GM10847 (cell line): ENCODE results near the gene TRAPPC13.

Source experiments
- POLR2A ChIP-seq: IDR thresholded peaks from 2 replicates; pipeline ENCODE4 v1.6.1; 2011; ENCODE audit not compliant: insufficient read length; ENCODE audit errors: extremely low read depth

TRAPPC13 gene

GRCh38 chr5:65624571-65625555, at the start of gene TRAPPC13, which contains the start of gene SHLD3:
Gene TRAPPC13 (plus strand): TSS chr5:65625027. CDS start chr5:65625061, 34 bp downstream.
Gene SHLD3 (plus strand): TSS chr5:65625027. CDS start chr5:65629588, 4,561 bp downstream.
- TF ChIP-seq POLR2A, result no peak

GRCh38 chr5:65577141-65577540, 47.7 kb upstream of the TRAPPC13 start:
- no peak for TF ChIP-seq POLR2A

- TF ChIP-seq POLR2A, result no peak
Measured at GRCh38 chr5:65588694-65589093, 36.1 kb upstream of the TRAPPC13 start.

GRCh38 chr5:65611524-65611923, 13.3 kb upstream of the TRAPPC13 start:
- TF ChIP-seq POLR2A, result no peak

- TF ChIP-seq POLR2A, result no peak
Measured at GRCh38 chr5:65612298-65612907, 12.4 kb upstream of the TRAPPC13 start.

GRCh38 chr5:65620021-65620420, 4.8 kb upstream of the TRAPPC13 start:
- no peak for TF ChIP-seq POLR2A

GRCh38 chr5:65623482-65623881, 1.3 kb upstream of the TRAPPC13 start:
- no peak for TF ChIP-seq POLR2A

- peak; percentile 64 for TF ChIP-seq POLR2A
Measured at GRCh38 chr5:65624025-65624570, 729 bp upstream of the TRAPPC13 start, which contains the start of gene TRIM23. Gene TRIM23 (minus strand): TSS chr5:65624333. CDS start chr5:65624274, 59 bp downstream.

- no peak for TF ChIP-seq POLR2A
Measured at GRCh38 chr5:65625743-65626142, 916 bp downstream of the TRAPPC13 start.

GRCh38 chr5:65630981-65631380, 6.2 kb downstream of the TRAPPC13 start:
- no peak for TF ChIP-seq POLR2A

- no peak for TF ChIP-seq POLR2A
Measured at GRCh38 chr5:65640240-65640639, 15.4 kb downstream of the TRAPPC13 start.

GRCh38 chr5:65646938-65647337, 22.1 kb downstream of the TRAPPC13 start:
- TF ChIP-seq POLR2A, result no peak

GRCh38 chr5:65647941-65648340, 23.1 kb downstream of the TRAPPC13 start:
- no peak for TF ChIP-seq POLR2A

- TF ChIP-seq POLR2A, result no peak
Measured at GRCh38 chr5:65651144-65651543, 26.3 kb downstream of the TRAPPC13 start.

- no peak for TF ChIP-seq POLR2A
Measured at GRCh38 chr5:65654713-65655112, 29.9 kb downstream of the TRAPPC13 start.

- TF ChIP-seq POLR2A, result no peak
Measured at GRCh38 chr5:65663804-65664521, 39.1 kb downstream of the TRAPPC13 start.

- TF ChIP-seq POLR2A, result no peak
Measured at GRCh38 chr5:65668696-65669095, 43.9 kb downstream of the TRAPPC13 start.
